Measurements from ENCODE around the gene CHKA. TPM values are rescaled to one million over a fixed set of nuclear protein-coding genes. Genes with fewer than 3 reads are reported as not detected.

Gene CHKA
- total and polyA plus RNA-seq, 9 of the 15 experiments (the other 6 are each of a cell fraction or from before 2014, with no cell fraction given), result 3.6 to 37.0 (median 30.2) TPM

- TF ChIP-seq, protein P1, sequence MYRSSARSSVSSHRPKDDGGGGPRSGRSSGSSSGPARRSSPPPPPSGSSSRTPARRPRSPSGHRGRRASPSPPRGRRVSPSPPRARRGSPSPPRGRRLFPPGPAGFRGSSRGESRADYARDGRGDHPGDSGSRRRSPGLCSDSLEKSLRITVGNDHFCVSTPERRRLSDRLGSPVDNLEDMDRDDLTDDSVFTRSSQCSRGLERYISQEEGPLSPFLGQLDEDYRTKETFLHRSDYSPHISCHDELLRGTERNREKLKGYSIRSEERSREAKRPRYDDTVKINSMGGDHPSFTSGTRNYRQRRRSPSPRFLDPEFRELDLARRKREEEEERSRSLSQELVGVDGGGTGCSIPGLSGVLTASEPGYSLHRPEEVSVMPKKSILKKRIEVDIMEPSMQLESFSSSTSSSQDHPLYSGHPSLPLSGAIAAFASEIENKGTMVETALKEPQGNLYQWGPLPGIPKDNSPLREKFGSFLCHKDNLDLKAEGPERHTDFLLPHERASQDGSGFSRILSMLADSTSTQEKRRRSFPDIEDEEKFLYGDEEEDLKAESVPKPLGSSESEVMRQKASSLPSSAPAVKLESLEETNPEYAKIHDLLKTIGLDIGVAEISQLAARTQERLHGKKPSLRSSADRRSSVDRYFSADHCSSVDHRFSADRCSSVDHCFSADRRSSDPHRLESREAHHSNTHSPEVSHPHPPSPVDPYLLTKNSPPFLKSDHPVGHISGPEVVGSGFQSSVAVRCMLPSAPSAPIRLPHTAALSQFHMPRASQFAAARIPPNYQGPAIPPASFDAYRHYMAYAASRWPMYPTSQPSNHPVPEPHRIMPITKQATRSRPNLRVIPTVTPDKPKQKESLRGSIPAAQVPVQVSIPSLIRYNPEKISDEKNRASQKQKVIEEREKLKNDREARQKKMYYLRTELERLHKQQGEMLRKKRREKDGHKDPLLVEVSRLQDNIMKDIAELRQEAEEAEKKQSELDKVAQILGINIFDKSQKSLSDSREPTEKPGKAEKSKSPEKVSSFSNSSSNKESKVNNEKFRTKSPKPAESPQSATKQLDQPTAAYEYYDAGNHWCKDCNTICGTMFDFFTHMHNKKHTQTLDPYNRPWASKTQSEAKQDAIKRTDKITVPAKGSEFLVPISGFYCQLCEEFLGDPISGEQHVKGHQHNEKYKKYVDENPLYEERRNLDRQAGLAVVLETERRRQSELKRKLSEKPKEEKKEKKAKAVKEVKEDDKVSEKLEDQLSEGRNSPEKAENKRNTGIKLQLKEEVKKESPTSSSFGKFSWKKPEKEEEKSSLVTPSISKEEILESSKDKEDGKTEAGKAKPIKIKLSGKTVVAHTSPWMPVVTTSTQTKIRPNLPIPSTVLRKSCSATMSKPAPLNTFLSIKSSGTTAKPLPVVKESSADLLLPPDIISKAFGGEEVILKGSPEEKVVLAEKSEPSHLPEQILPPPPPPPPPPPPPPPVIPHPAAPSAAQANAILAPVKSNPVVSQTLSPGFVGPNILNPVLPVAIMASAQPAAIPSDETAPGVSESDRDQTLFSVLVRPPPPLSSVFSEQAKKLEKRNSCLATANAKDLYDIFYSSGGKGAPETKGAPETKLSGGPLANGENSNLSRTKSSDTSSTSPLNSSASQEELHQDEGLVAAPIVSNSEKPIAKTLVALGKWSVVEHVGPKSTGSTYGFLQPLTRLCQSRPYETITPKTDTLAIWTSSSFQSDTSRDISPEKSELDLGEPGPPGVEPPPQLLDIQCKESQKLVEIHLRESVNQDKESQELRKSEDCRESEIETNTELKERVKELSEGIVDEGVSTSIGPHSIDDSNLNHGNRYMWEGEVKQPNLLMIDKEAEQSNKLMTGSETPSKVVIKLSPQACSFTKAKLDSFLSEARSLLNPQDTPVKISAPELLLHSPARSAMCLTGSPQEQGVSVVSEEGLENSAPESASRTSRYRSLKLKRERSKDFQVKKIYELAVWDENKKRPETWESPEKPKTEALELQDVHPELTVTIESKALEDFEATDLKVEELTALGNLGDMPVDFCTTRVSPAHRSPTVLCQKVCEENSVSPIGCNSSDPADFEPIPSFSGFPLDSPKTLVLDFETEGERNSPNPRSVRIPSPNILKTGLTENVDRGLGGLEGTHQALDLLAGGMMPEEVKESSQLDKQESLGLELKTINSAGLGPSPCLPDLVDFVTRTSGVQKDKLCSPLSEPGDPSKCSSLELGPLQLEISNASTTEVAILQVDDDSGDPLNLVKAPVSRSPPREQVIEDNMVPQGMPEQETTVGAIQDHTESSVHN (IDR thresholded peaks at IDR 0.05; ENCODE audit: borderline replicate concordance in 1 of 2, low read depth in 1 of 2), result 0 out of 4 replicates have a peak, but pooled peaks of 1 of the 2 experiments have one; percentile 24
- TF ChIP-seq NFXL1 (CRISPR knock-in tag; IDR thresholded peaks at IDR 0.05) (no peak), MTA1 (IDR thresholded peaks at IDR 0.05; ENCODE audit: borderline replicate concordance) (peak; percentile 23; the same call in 1 of the 2 replicates), MCM7 (IDR thresholded peaks at IDR 0.05) (no peak), ZNF586 (CRISPR knock-in tag; conservative IDR thresholded peaks at IDR 0.05) (no peak), TFE3 (CRISPR knock-in tag; IDR thresholded peaks at IDR 0.05) (no peak), CLOCK (CRISPR knock-in tag; IDR thresholded peaks at IDR 0.05; ENCODE audit: borderline replicate concordance) (no peak), MYC (IDR thresholded peaks at IDR 0.05; ENCODE audit: low read depth, low read length) (peak; percentile 48; the same call in 1 of the 2 replicates), MYC (CRISPR knock-in tag; IDR thresholded peaks at IDR 0.05; ENCODE audit: borderline replicate concordance, low read depth) (no peak), NCOA6 (IDR thresholded peaks at IDR 0.05) (no peak), PCBP2 (IDR thresholded peaks at IDR 0.05; ENCODE audit: low read depth, low read length, poor library complexity, severe bottlenecking) (no peak)
- TF ChIP-seq, protein P2, sequence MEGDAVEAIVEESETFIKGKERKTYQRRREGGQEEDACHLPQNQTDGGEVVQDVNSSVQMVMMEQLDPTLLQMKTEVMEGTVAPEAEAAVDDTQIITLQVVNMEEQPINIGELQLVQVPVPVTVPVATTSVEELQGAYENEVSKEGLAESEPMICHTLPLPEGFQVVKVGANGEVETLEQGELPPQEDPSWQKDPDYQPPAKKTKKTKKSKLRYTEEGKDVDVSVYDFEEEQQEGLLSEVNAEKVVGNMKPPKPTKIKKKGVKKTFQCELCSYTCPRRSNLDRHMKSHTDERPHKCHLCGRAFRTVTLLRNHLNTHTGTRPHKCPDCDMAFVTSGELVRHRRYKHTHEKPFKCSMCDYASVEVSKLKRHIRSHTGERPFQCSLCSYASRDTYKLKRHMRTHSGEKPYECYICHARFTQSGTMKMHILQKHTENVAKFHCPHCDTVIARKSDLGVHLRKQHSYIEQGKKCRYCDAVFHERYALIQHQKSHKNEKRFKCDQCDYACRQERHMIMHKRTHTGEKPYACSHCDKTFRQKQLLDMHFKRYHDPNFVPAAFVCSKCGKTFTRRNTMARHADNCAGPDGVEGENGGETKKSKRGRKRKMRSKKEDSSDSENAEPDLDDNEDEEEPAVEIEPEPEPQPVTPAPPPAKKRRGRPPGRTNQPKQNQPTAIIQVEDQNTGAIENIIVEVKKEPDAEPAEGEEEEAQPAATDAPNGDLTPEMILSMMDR (IDR thresholded peaks at IDR 0.05 in 2 of 3, conservative IDR thresholded peaks at IDR 0.05 in 1 of 3; ENCODE audit: insufficient read depth in 2 of 3, low read depth in 1 of 3, low read length in 3 of 3), result peak; percentile 27 to 74 (median 36); a peak in 3 of 6 replicates
Measured at GRCh38 chr11:68009391-68010089, 111.6 kb downstream of the CHKA start (continued).
